Loucy (cell line): ENCODE data around the gene INPP5D.

Experiments
- H2AFZ ChIP-seq: fragments of 200-600 bp; sonication (generic); 2 replicates; pipeline ENCODE4 v1.6.0; 2016; ENCODE audit warnings: antibody characterized with exemption, mild to moderate bottlenecking, low read length, moderate library complexity
- H3F3A ChIP-seq: fragments of 200-600 bp; 2 replicates; pipeline ENCODE4 v1.6.0; 2016; ENCODE audit warnings: antibody characterized with exemption, low read depth, mild to moderate bottlenecking
- H3K27me3 ChIP-seq: fragments of 200-600 bp; sonication (generic); 2 replicates; pipeline ENCODE4 v1.6.1; 2014; ENCODE audit warnings: low read length, mild to moderate bottlenecking; ENCODE audit not compliant: insufficient read depth, poor library complexity, severe bottlenecking
- H3K36me3 ChIP-seq: fragments of 200-600 bp; sonication (generic); 2 replicates; pipeline ENCODE4 v1.6.1; 2016; ENCODE audit warnings: low read length; ENCODE audit not compliant: insufficient read depth
- H3K4me1 ChIP-seq: fragments of 200-600 bp; sonication (generic); 2 replicates; pipeline ENCODE4 v1.5.1; 2014; ENCODE audit warnings: low read length, mild to moderate bottlenecking; ENCODE audit not compliant: insufficient read depth, poor library complexity, severe bottlenecking
- H3K4me2 ChIP-seq: fragments of 200-600 bp; sonication (generic); 2 replicates; pipeline ENCODE4 v1.6.0; 2014; ENCODE audit warnings: antibody characterized with exemption, low read length, low read depth, mild to moderate bottlenecking; ENCODE audit not compliant: poor library complexity, severe bottlenecking
- H3K4me3 ChIP-seq: fragments of 200-600 bp; sonication (generic); 2 replicates; pipeline ENCODE4 v1.5.1; 2014; ENCODE audit warnings: low read length, mild to moderate bottlenecking, mixed read lengths; ENCODE audit not compliant: poor library complexity, severe bottlenecking
- H3K79me2 ChIP-seq: fragments of 200-600 bp; sonication (generic); 2 replicates; pipeline ENCODE4 v1.6.1; 2014; ENCODE audit warnings: low read length; ENCODE audit not compliant: insufficient read depth
- H3K9ac ChIP-seq: fragments of 200-600 bp; sonication (generic); 2 replicates; pipeline ENCODE4 v1.6.0; 2014; ENCODE audit warnings: mild to moderate bottlenecking, low read depth, low read length, moderate library complexity; ENCODE audit not compliant: poor library complexity, severe bottlenecking
- H3K9me2 ChIP-seq: fragments of 200-600 bp; sonication (generic); replicated peaks from 2 replicates; pipeline ENCODE4 v1.6.1; 2016; ENCODE audit warnings: low read depth, low read length, mixed read lengths
- H3K9me3 ChIP-seq: fragments of 200-600 bp; sonication (generic); 2 replicates; pipeline ENCODE4 v1.6.1; 2014; ENCODE audit warnings: mild to moderate bottlenecking, antibody characterized with exemption, low read length, low read depth; ENCODE audit not compliant: insufficient read depth
- H4K20me1 ChIP-seq: fragments of 200-600 bp; sonication (generic); 2 replicates; pipeline ENCODE4 v1.6.0; 2014; ENCODE audit warnings: antibody characterized with exemption, low read length, mild to moderate bottlenecking; ENCODE audit not compliant: insufficient read depth, poor library complexity, severe bottlenecking
- EZH2phosphoT487 ChIP-seq: fragments of 200-600 bp; IDR thresholded peaks from 2 replicates; pipeline ENCODE4 v1.6.1; 2018; ENCODE audit warnings: antibody characterized with exemption, mild to moderate bottlenecking, moderate library complexity, borderline replicate concordance
- TF ChIP-seq, protein P1 (sequence below): fragments of 200-600 bp; sonication (generic); conservative IDR thresholded peaks from 2 replicates; pipeline ENCODE4 v1.5.1; 2014; ENCODE audit warnings: mild to moderate bottlenecking, antibody characterized with exemption, low read length

Gene INPP5D

GRCh38 chr2:233105930-233106329, 45.8 kb downstream of the INPP5D start:
- peaks cover 91% of the 10 kb centered on the region for H3K79me2 ChIP-seq
- peaks cover 4% of the 10 kb centered on the region for H3K4me1 ChIP-seq
- TF ChIP-seq, protein P1, sequence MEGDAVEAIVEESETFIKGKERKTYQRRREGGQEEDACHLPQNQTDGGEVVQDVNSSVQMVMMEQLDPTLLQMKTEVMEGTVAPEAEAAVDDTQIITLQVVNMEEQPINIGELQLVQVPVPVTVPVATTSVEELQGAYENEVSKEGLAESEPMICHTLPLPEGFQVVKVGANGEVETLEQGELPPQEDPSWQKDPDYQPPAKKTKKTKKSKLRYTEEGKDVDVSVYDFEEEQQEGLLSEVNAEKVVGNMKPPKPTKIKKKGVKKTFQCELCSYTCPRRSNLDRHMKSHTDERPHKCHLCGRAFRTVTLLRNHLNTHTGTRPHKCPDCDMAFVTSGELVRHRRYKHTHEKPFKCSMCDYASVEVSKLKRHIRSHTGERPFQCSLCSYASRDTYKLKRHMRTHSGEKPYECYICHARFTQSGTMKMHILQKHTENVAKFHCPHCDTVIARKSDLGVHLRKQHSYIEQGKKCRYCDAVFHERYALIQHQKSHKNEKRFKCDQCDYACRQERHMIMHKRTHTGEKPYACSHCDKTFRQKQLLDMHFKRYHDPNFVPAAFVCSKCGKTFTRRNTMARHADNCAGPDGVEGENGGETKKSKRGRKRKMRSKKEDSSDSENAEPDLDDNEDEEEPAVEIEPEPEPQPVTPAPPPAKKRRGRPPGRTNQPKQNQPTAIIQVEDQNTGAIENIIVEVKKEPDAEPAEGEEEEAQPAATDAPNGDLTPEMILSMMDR = no peak
- peaks cover 21% of the 10 kb centered on the region; the same call in 1 of the 2 replicates for H3K36me3 ChIP-seq
- peaks cover 57% of the 10 kb centered on the region for H4K20me1 ChIP-seq
- no peaks in the 10 kb centered on the region for H3K9me3 ChIP-seq
- no peaks in the 10 kb centered on the region for H3F3A ChIP-seq
- no peaks in the 10 kb centered on the region for H3K9me2 ChIP-seq
- no peak overlapping the region for H3K4me2 ChIP-seq
- H3K27me3 ChIP-seq = no peaks in the 10 kb centered on the region
- H2AFZ ChIP-seq = no peak overlapping the region
- no peak overlapping the region for H3K4me3 ChIP-seq
- no peak overlapping the region for H3K9ac ChIP-seq

DNA sequence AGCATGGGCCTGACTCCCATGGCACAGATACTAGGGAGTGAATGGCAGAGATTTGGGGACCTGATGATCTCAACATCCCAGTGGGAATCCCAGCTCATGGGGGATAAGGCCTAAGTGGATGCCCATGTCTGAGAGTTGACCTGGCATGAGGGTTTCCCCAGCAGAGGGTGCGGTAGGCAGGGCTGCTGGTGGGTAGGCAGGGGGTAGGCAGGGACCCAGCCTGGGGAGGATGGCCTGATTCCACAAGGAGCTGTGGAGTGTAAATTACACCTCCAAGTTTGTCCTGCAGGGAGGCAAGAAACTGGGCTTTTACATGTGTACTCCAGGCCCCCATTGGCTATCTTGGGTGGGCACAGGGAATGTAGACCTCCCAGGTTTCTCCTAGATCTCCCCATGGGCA, 46.9 kb downstream of the INPP5D start:
- no peaks in the 10 kb centered on the region for H3K9me2 ChIP-seq
- H4K20me1 ChIP-seq = peaks cover 54% of the 10 kb centered on the region
- H3K4me3 ChIP-seq = no peak overlapping the region
- H3K4me1 ChIP-seq = no peaks in the 10 kb centered on the region
- no peaks in the 10 kb centered on the region for H3K9me3 ChIP-seq
- peaks cover 21% of the 10 kb centered on the region; the same call in 1 of the 2 replicates for H3K36me3 ChIP-seq
- H3K27me3 ChIP-seq = no peaks in the 10 kb centered on the region
- no peak overlapping the region for H2AFZ ChIP-seq
- no peak overlapping the region for H3K4me2 ChIP-seq
- no peaks in the 10 kb centered on the region for H3F3A ChIP-seq
- TF ChIP-seq EZH2phosphoT487 = no peak
- TF ChIP-seq, protein P1 = no peak
- H3K9ac ChIP-seq = no peak overlapping the region
- peaks cover 94% of the 10 kb centered on the region for H3K79me2 ChIP-seq

GRCh38 chr2:233107831-233108300, 47.7 kb downstream of the INPP5D start:
- no peak for TF ChIP-seq EZH2phosphoT487
- TF ChIP-seq, protein P1 = no peak
- Histone ChIP-seq H4K20me1 (peaks cover 52% of the 10 kb centered on the region), H3K79me2 (peaks cover 93% of the 10 kb centered on the region), H3K36me3 (peaks cover 18% of the 10 kb centered on the region; the same call in 1 of the 2 replicates), H3F3A (no peaks in the 10 kb centered on the region), H3K9me3 (no peaks in the 10 kb centered on the region), H3K4me2 (no peak overlapping the region), H3K9ac (no peak overlapping the region), H2AFZ (no peak overlapping the region), H3K9me2 (no peaks in the 10 kb centered on the region), H3K4me3 (no peak overlapping the region), H3K4me1 (no peaks in the 10 kb centered on the region), H3K27me3 (no peaks in the 10 kb centered on the region)
